CD4-positive, alpha-beta memory T cell (primary cell): ENCODE results near the gene ALDH5A1. TPM values are rescaled to one million over a fixed set of nuclear protein-coding genes. Genes with fewer than 3 reads are reported as not detected.

Source experiments
- CTCF ChIA-PET: fragments of 350-600 bp; sonication (Branson Sonifier 250); formaldehyde crosslinking; loops from one replicate; lab custom pipeline; 2021; ENCODE audit warnings: inconsistent platforms; ENCODE audit not compliant: partially characterized antibody; lab: Charles Lee
- POLR2A ChIA-PET: fragments of 350-600 bp; sonication (Branson Sonifier 250); formaldehyde crosslinking; loops from one replicate; lab custom pipeline; 2021; ENCODE audit not compliant: partially characterized antibody; lab: Charles Lee
- DNase-seq, 5 donors: peaks; one replicate each; pipeline versions ENCODE4 v3.0.0 to v3.0.0-alpha.2; 2020 to 2022; ENCODE audit warnings: mixed read lengths in 1 of 5
- H3K27ac ChIP-seq: one replicate; pipeline ENCODE4 v1.7.0; 2013; ENCODE audit warnings: low read depth, low read length
- H3K27me3 ChIP-seq: 2 replicates; pipeline ENCODE4 v1.7.0; 2013; ENCODE audit warnings: mild to moderate bottlenecking, low read length, moderate library complexity; ENCODE audit not compliant: insufficient read depth
- H3K36me3 ChIP-seq: 2 replicates; pipeline ENCODE4 v1.7.0; 2013; ENCODE audit warnings: mild to moderate bottlenecking, low read length, moderate library complexity; ENCODE audit not compliant: insufficient read depth
- H3K4me1 ChIP-seq: 2 replicates; pipeline ENCODE4 v1.7.0; 2013; ENCODE audit warnings: mild to moderate bottlenecking, low read length, moderate library complexity; ENCODE audit not compliant: insufficient read depth
- H3K4me3 ChIP-seq, 2 donors: one replicate each; pipeline ENCODE4 v1.7.0; 2013; ENCODE audit warnings: low read length in 2 of 2, mild to moderate bottlenecking in 1 of 2
- H3K9me3 ChIP-seq, 2 donors: one replicate each; pipeline ENCODE4 v1.7.0; 2013; ENCODE audit warnings: low read length in 2 of 2, control low read depth in 1 of 2; ENCODE audit not compliant: control insufficient read depth in 1 of 2
- H3K27ac Mint-ChIP-seq, 7 donors: one replicate each; pipeline ENCODE4 v1.8.0; 2020 to 2021; ENCODE audit warnings: mixed read lengths in 7 of 7, mild to moderate bottlenecking in 6 of 7, inconsistent platforms in 3 of 7, moderate library complexity in 3 of 7
- H3K27me3 Mint-ChIP-seq, 2 donors: one replicate each; pipeline ENCODE4 v1.8.0; 2020 to 2021; ENCODE audit warnings: mixed read lengths in 2 of 2
- H3K36me3 Mint-ChIP-seq, 2 donors: one replicate each; pipeline ENCODE4 v1.8.0; 2020 to 2021; ENCODE audit warnings: mixed read lengths in 2 of 2, inconsistent platforms in 1 of 2, mild to moderate bottlenecking in 1 of 2
- H3K4me1 Mint-ChIP-seq, 4 donors: one replicate each; pipeline ENCODE4 v1.8.0; 2020 to 2021; ENCODE audit warnings: mixed read lengths in 4 of 4, mild to moderate bottlenecking in 1 of 4
- H3K4me3 Mint-ChIP-seq, 8 donors: one replicate each; pipeline ENCODE4 v1.8.0; 2020 to 2021; ENCODE audit warnings: mixed read lengths in 8 of 8, mild to moderate bottlenecking in 7 of 8, moderate library complexity in 6 of 8, inconsistent platforms in 3 of 8
- H3K9me3 Mint-ChIP-seq, 8 donors: one replicate each; pipeline ENCODE4 v1.8.0; 2020 to 2021; ENCODE audit warnings: mixed read lengths in 8 of 8, mild to moderate bottlenecking in 5 of 8, inconsistent platforms in 3 of 8, moderate library complexity in 1 of 8
- intact Hi-C: fragments of 100-400 bp; cut with micrococcal nuclease; formaldehyde crosslinking; loops from one replicate; pipeline ENCODE4 v1.15.1; 2023
- polyA plus RNA-seq, 2 donors: library from polyadenylated mRNA; unstranded; fragments of 300-500 nt; fragmentation: Illumina TruSeq; gene quantifications; one replicate each; pipeline ENCODE4 v1.2.3, GENCODE V29; 2021
- total RNA-seq, 2 experiments: library from RNA; stranded (reverse); gene quantifications; one replicate each; pipeline ENCODE4 v1.2.3, GENCODE V29; 2021

The ALDH5A1 gene
- total and polyA plus RNA-seq, 4 experiments from 2014 or later: 8.5 to 13.9 (median 11.6) TPM

- POLR2A ChIA-PET: no interaction called here
- H3K27me3 Mint-ChIP-seq: no peaks in the 10 kb centered on the region
- H3K9me3 Mint-ChIP-seq: no peaks in the 10 kb centered on the region
- no peaks in the 10 kb centered on the region for H3K27me3 ChIP-seq
- H3K4me3 Mint-ChIP-seq: no peak overlapping the region
- intact Hi-C loops: no loop called here
- H3K4me1 ChIP-seq: no peaks in the 10 kb centered on the region
- no peak for DNase-seq
- no peaks in the 10 kb centered on the region for H3K36me3 Mint-ChIP-seq
- no peaks in the 10 kb centered on the region for H3K9me3 ChIP-seq
- H3K27ac Mint-ChIP-seq: no peak overlapping the region
- H3K4me1 Mint-ChIP-seq: no peaks in the 10 kb centered on the region
- H3K27ac ChIP-seq: no peak overlapping the region
- H3K36me3 ChIP-seq: no peaks in the 10 kb centered on the region
- no peak overlapping the region for H3K4me3 ChIP-seq
- CTCF ChIA-PET: interaction anchor here (1.5 kb wide), 1 partner anchor 42 kb away, joined by 3 read pairs; no protein-coding TSS in a partner anchor
Observed at GRCh38 chr6:24453921-24454320, 40.8 kb upstream of the ALDH5A1 start.

- no peaks in the 10 kb centered on the region for H3K4me1 Mint-ChIP-seq
- no peak overlapping the region for H3K27ac Mint-ChIP-seq
- POLR2A ChIA-PET: no interaction called here
Observed at GRCh38 chr6:24454452-24454851, 40.3 kb upstream of the ALDH5A1 start.

GRCh38 chr6:24455061-24455460, 39.7 kb upstream of the ALDH5A1 start:
- no peaks in the 10 kb centered on the region for H3K27me3 ChIP-seq
- no peak for DNase-seq
- intact Hi-C loops: no loop called here
- Mint-ChIP-seq H3K4me3 (no peak overlapping the region), H3K27ac (no peak overlapping the region), H3K4me1 (no peaks in the 10 kb centered on the region), H3K9me3 (no peaks in the 10 kb centered on the region), H3K27me3 (no peaks in the 10 kb centered on the region), H3K36me3 (no peaks in the 10 kb centered on the region)
- no peak overlapping the region for H3K27ac ChIP-seq
- H3K4me3 ChIP-seq: no peak overlapping the region
- H3K9me3 ChIP-seq: no peaks in the 10 kb centered on the region
- no peaks in the 10 kb centered on the region for H3K36me3 ChIP-seq
- ChIA-PET POLR2A (no interaction called here), CTCF (interaction anchor here (1.5 kb wide), 1 partner anchor 41 kb away, joined by 3 read pairs; no protein-coding TSS in a partner anchor)
- no peaks in the 10 kb centered on the region for H3K4me1 ChIP-seq

More at GRCh38 chr6:24454452-24454851, 40.3 kb upstream of the ALDH5A1 start:
- H3K9me3 ChIP-seq: no peaks in the 10 kb centered on the region
- CTCF ChIA-PET: interaction anchor here (1.5 kb wide), 1 partner anchor 42 kb away, joined by 3 read pairs; no protein-coding TSS in a partner anchor
- no peaks in the 10 kb centered on the region for H3K4me1 ChIP-seq
- H3K27me3 ChIP-seq: no peaks in the 10 kb centered on the region
- Mint-ChIP-seq H3K4me3 (no peak overlapping the region), H3K36me3 (no peaks in the 10 kb centered on the region), H3K27me3 (no peaks in the 10 kb centered on the region), H3K9me3 (no peaks in the 10 kb centered on the region)
- no peaks in the 10 kb centered on the region for H3K36me3 ChIP-seq
- no peak overlapping the region for H3K4me3 ChIP-seq
- H3K27ac ChIP-seq: no peak overlapping the region
- DNase-seq: no peak
- intact Hi-C loops: no loop called here

GRCh38 chr6:24458134-24458533, 36.6 kb upstream of the ALDH5A1 start:
- no peaks in the 10 kb centered on the region for H3K9me3 ChIP-seq
- H3K27me3 Mint-ChIP-seq: no peaks in the 10 kb centered on the region
- intact Hi-C loops: no loop called here
- DNase-seq: no peak
- H3K27ac Mint-ChIP-seq: no peak overlapping the region
- no peak overlapping the region for H3K4me3 ChIP-seq
- ChIA-PET POLR2A (no interaction called here), CTCF (interaction anchor here (0.9 kb wide), 1 partner anchor 63 kb away, joined by 3 read pairs; no protein-coding TSS in a partner anchor)
- H3K27me3 ChIP-seq: no peaks in the 10 kb centered on the region
- no peaks in the 10 kb centered on the region for H3K4me1 Mint-ChIP-seq
- H3K4me1 ChIP-seq: no peaks in the 10 kb centered on the region
- H3K27ac ChIP-seq: no peak overlapping the region
- H3K36me3 Mint-ChIP-seq: no peaks in the 10 kb centered on the region
- no peaks in the 10 kb centered on the region for H3K36me3 ChIP-seq
- no peak overlapping the region for H3K4me3 Mint-ChIP-seq
- H3K9me3 Mint-ChIP-seq: no peaks in the 10 kb centered on the region

GRCh38 chr6:24458941-24459340, 35.8 kb upstream of the ALDH5A1 start:
- Mint-ChIP-seq H3K36me3 (no peaks in the 10 kb centered on the region), H3K27me3 (no peaks in the 10 kb centered on the region), H3K27ac (no peak overlapping the region), H3K4me3 (no peak overlapping the region), H3K4me1 (no peaks in the 10 kb centered on the region), H3K9me3 (no peaks in the 10 kb centered on the region)
- H3K27me3 ChIP-seq: no peaks in the 10 kb centered on the region
- no peak for DNase-seq
- no peak overlapping the region for H3K27ac ChIP-seq
- H3K4me3 ChIP-seq: no peak overlapping the region
- no peaks in the 10 kb centered on the region for H3K9me3 ChIP-seq
- intact Hi-C loops: no loop called here
- no peaks in the 10 kb centered on the region for H3K36me3 ChIP-seq
- no peaks in the 10 kb centered on the region for H3K4me1 ChIP-seq
- POLR2A ChIA-PET: no interaction called here
- CTCF ChIA-PET: interaction anchor here (1.1 kb wide), 1 partner anchor 12 kb away, joined by 3 read pairs; no protein-coding TSS in a partner anchor

GRCh38 chr6:24460966-24461365, 33.8 kb upstream of the ALDH5A1 start:
- Mint-ChIP-seq H3K27ac (no peak overlapping the region), H3K36me3 (no peaks in the 10 kb centered on the region), H3K27me3 (no peaks in the 10 kb centered on the region), H3K9me3 (no peaks in the 10 kb centered on the region), H3K4me3 (no peak overlapping the region), H3K4me1 (no peaks in the 10 kb centered on the region)
- H3K4me3 ChIP-seq: no peak overlapping the region
- ChIA-PET CTCF (no interaction called here), POLR2A (no interaction called here)
- no peaks in the 10 kb centered on the region for H3K36me3 ChIP-seq
- intact Hi-C loops: no loop called here
- DNase-seq: no peak
- H3K27ac ChIP-seq: no peak overlapping the region
- no peaks in the 10 kb centered on the region for H3K4me1 ChIP-seq
- H3K9me3 ChIP-seq: no peaks in the 10 kb centered on the region
- H3K27me3 ChIP-seq: no peaks in the 10 kb centered on the region

- Histone ChIP-seq H3K27me3 (no peaks in the 10 kb centered on the region), H3K9me3 (no peaks in the 10 kb centered on the region), H3K4me1 (no peaks in the 10 kb centered on the region), H3K27ac (no peak overlapping the region), H3K36me3 (no peaks in the 10 kb centered on the region), H3K4me3 (no peak overlapping the region)
- no peak for DNase-seq
- ChIA-PET POLR2A (no interaction called here), CTCF (interaction anchor here (0.9 kb wide), 1 partner anchor 11 kb away, joined by 3 read pairs; no protein-coding TSS in a partner anchor)
- no peaks in the 10 kb centered on the region for H3K27me3 Mint-ChIP-seq
- no peak overlapping the region for H3K4me3 Mint-ChIP-seq
- H3K4me1 Mint-ChIP-seq: no peaks in the 10 kb centered on the region
- intact Hi-C loops: no loop called here
- no peak overlapping the region for H3K27ac Mint-ChIP-seq
- no peaks in the 10 kb centered on the region for H3K9me3 Mint-ChIP-seq
- H3K36me3 Mint-ChIP-seq: no peaks in the 10 kb centered on the region
Observed at GRCh38 chr6:24464253-24465038, 30.3 kb upstream of the ALDH5A1 start.
